Stomach (tissue), 9 donors: ENCODE data around the gene RAB30. TPM values are rescaled to one million over a fixed set of nuclear protein-coding genes. Genes with fewer than 3 reads are reported as not detected.

Source experiments
- DNase-seq, 2 donors: peaks; one replicate each; pipeline versions ENCODE4 v3.0.0 to v3.0.0-alpha.2; 2013 to 2019
- H3K27ac ChIP-seq, 5 donors: fragments of 200-600 bp in 4 of 5; sonication (generic) in 4 of 5; one replicate each; pipeline ENCODE4 v1.5.1; 2013 to 2019; ENCODE audit warnings: mild to moderate bottlenecking in 1 of 5, moderate library complexity in 1 of 5
- H3K27me3 ChIP-seq, 3 donors: fragments of 200-600 bp; sonication (generic); one replicate each; pipeline ENCODE4 v1.5.1; 2017 to 2019; ENCODE audit warnings: mixed run types in 1 of 3
- H3K36me3 ChIP-seq, 4 donors: fragments of 200-600 bp; sonication (generic); 1 replicate in 3 of 4; 2 replicates in 1 of 4; pipeline ENCODE4 v1.5.1; 2016 to 2019
- H3K4me1 ChIP-seq, 4 donors: fragments of 200-600 bp; sonication (generic); one replicate each; pipeline ENCODE4 v1.5.1; 2016 to 2019
- H3K4me3 ChIP-seq, 4 donors: fragments of 200-600 bp; sonication (generic) in 3 of 4; one replicate each; pipeline ENCODE4 v1.5.1; 2016 to 2019; ENCODE audit warnings: mild to moderate bottlenecking in 1 of 4
- H3K9me3 ChIP-seq, 4 donors: fragments of 200-600 bp; sonication (generic); one replicate each; pipeline ENCODE4 v1.5.1; 2016 to 2019
- EP300 ChIP-seq: sonication (generic); formaldehyde crosslinking; IDR thresholded peaks from one replicate; pipeline ENCODE4 v1.6.1; 2017; ENCODE audit warnings: antibody characterized with exemption
- POLR2A ChIP-seq, 4 donors: fragments of 450-650 bp; IDR thresholded peaks; one replicate each; pipeline ENCODE4 v1.6.1; 2016; ENCODE audit warnings: antibody characterized with exemption in 4 of 4, control low read depth in 2 of 4, mild to moderate bottlenecking in 1 of 4, moderate library complexity in 1 of 4
- POLR2AphosphoS5 ChIP-seq, 3 donors: sonication (generic); formaldehyde crosslinking; IDR thresholded peaks; one replicate each; pipeline ENCODE4 v1.6.1; 2016; ENCODE audit warnings: antibody characterized with exemption in 3 of 3
- WGBS, 5 donors: extraction: QIAGEN DNeasy Blood & Tissue Kit in 3 of 5; methylation state at CpG; one replicate each; pipeline versions ENCODE4 v1.1.5 to v1.1.7; 2013 to 2018; 5-methylcytosine and 5-hydroxymethylcytosine counted together
- intact Hi-C: fragments of 100-400 bp; cut with DNase I; formaldehyde crosslinking; loops from one replicate; pipeline ENCODE4 v1.15.1; 2023; ENCODE audit warnings: low total_unique reads
- polyA plus RNA-seq, 3 donors: library from polyadenylated mRNA; stranded (reverse); fragments of 200-250 nt; gene quantifications; one replicate each; pipeline ENCODE4 v1.2.3, GENCODE V29; 2013
- total RNA-seq, 5 donors: library from RNA; depleted of rRNA; stranded (reverse); fragments of >200 nt; gene quantifications; one replicate each; pipeline versions ENCODE4 v1.1.0 to v1.2.3, GENCODE V29; 2014 to 2016
- TF ChIP-seq, protein P1 (sequence below), 7 experiments: fragments of 450-650 bp in 4 of 7; fragments of 200-600 bp in 3 of 7; sonication (generic) in 3 of 7; IDR thresholded peaks; one replicate each; pipeline ENCODE4 v1.5.1; 2016 to 2019; ENCODE audit warnings: antibody characterized with exemption in 7 of 7, control low read depth in 2 of 7, mild to moderate bottlenecking in 1 of 7
- donor health status: healthy with polysubstance abuse.
- donor health status: Bipolar disorder and iron deficiency.
- donor health status: healthy.

RAB30 gene
- total and polyA plus RNA-seq, 8 donors: 0.29 to 14.0 (median 3.1) TPM

DNA sequence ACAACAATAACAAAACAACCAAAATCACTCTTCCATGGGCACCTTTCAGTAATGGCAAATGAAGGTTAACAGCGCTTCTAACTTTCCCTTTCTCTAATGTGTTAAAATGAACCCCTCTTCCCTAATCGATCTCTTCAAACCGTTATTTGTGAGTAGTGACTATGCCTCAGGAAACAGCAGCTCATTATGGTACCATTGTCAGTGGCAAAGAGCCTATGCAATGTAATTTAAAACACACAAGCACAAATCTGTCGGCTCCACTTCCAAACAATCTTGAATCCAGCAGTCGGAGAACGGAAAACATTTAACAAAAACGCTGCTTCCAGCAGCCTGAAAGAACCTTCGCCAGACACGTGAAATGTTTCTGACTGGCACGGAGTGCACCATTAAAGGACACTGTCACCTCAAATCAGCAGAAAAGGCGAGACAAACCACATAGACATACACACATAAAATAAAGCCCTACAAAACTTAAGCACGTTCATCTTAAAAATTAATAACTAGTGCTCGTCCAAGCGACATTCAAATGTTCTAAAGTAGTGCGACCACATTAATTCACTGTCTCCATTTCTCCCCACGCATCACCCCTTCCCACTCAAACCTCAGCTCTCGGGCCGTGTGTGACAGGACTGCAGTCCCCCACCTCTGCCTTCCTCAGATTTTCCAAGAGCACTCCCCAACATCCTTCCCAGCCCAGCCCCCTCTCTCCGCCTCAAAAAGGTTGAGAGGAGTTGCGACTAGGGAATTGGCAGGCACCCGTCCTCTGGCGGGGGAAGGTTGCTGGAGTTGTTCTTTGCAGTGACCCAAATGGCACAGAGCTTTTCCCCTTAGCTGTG, 748 bp downstream of the RAB30 start:
- no peaks in the 10 kb centered on the region for H3K27me3 ChIP-seq
- no peak for TF ChIP-seq EP300
- TF ChIP-seq, protein P1, sequence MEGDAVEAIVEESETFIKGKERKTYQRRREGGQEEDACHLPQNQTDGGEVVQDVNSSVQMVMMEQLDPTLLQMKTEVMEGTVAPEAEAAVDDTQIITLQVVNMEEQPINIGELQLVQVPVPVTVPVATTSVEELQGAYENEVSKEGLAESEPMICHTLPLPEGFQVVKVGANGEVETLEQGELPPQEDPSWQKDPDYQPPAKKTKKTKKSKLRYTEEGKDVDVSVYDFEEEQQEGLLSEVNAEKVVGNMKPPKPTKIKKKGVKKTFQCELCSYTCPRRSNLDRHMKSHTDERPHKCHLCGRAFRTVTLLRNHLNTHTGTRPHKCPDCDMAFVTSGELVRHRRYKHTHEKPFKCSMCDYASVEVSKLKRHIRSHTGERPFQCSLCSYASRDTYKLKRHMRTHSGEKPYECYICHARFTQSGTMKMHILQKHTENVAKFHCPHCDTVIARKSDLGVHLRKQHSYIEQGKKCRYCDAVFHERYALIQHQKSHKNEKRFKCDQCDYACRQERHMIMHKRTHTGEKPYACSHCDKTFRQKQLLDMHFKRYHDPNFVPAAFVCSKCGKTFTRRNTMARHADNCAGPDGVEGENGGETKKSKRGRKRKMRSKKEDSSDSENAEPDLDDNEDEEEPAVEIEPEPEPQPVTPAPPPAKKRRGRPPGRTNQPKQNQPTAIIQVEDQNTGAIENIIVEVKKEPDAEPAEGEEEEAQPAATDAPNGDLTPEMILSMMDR (IDR thresholded peaks at IDR 0.05): peak in 1 of 7 experiments; percentile 10
- peak overlapping the region; percentile 62 to 79 (median 68) for H3K4me3 ChIP-seq
- 0 to 1% (median 1%) methylated on average over 22 of the region's 22 CpGs for WGBS, 5 donors
- intact Hi-C loops: loop anchor here (10.0 kb wide), 1 partner anchor 84 kb away; the partner anchor contains the start of gene PCF11
- DNase-seq: peak in 1 of 2 donors; percentile 79
- H3K9me3 ChIP-seq: no peaks in the 10 kb centered on the region
- H3K36me3 ChIP-seq: peaks cover 0 to 15% (median 7%) of the 10 kb centered on the region in 4 donors
- H3K4me1 ChIP-seq: peaks cover 14 to 70% (median 38%) of the 10 kb centered on the region in 4 donors
- H3K27ac ChIP-seq: peak overlapping the region; percentile 76 to 97 (median 95)

DNA sequence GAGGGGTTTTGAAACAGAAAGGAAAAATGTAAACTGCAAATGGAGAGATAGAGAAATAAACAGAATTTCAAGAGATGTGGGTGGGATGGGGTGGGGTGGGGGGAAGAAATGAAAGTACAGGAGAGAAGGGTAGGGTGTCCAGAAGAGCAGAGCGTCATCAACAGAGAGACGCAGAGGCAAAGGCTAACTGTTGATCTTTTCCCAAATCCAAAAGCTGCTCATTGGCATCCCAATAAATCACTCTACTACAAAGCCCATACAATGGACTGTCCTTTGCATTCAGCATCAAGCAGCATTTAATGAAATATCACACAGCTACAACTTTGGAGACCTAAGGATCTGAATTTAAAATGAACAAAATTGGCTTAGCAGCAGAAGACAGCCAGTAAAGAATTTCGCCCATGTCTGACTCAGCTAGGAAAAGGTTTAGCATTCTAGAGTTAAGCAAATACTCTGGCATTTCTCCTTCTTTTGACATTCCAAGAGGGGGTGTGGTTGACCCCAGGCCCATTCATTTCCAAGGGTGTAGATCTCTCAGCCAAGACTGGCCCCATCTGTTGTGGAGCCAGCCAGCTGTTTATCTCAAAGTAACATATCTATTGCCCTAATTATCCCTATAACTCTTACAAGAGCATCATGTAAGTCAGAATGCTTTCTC, 1.5 kb downstream of the RAB30 start:
- peak overlapping the region; percentile 62 to 79 (median 68) for H3K4me3 ChIP-seq
- TF ChIP-seq POLR2AphosphoS5 (IDR thresholded peaks at IDR 0.05): no peak
- TF ChIP-seq, protein P1 (IDR thresholded peaks at IDR 0.05): no peak
- no peak for TF ChIP-seq EP300
- no peak for TF ChIP-seq POLR2A (IDR thresholded peaks at IDR 0.05)
- peaks cover 0 to 14% (median 6%) of the 10 kb centered on the region in 4 donors for H3K36me3 ChIP-seq
- peaks cover 14 to 62% (median 38%) of the 10 kb centered on the region in 4 donors for H3K4me1 ChIP-seq
- H3K27ac ChIP-seq: peak overlapping the region in 4 of 5 donors; percentile 94 to 97 (median 95)
- H3K9me3 ChIP-seq: no peaks in the 10 kb centered on the region
- H3K27me3 ChIP-seq: no peaks in the 10 kb centered on the region
- intact Hi-C loops: loop anchor here (10.0 kb wide), 1 partner anchor 85 kb away; the partner anchor contains the start of gene PCF11
- 41 to 49% (median 47%) methylated on average over 3 of the region's 3 CpGs for WGBS, 5 donors
- DNase-seq: peak in 1 of 2 donors; percentile 67

DNA sequence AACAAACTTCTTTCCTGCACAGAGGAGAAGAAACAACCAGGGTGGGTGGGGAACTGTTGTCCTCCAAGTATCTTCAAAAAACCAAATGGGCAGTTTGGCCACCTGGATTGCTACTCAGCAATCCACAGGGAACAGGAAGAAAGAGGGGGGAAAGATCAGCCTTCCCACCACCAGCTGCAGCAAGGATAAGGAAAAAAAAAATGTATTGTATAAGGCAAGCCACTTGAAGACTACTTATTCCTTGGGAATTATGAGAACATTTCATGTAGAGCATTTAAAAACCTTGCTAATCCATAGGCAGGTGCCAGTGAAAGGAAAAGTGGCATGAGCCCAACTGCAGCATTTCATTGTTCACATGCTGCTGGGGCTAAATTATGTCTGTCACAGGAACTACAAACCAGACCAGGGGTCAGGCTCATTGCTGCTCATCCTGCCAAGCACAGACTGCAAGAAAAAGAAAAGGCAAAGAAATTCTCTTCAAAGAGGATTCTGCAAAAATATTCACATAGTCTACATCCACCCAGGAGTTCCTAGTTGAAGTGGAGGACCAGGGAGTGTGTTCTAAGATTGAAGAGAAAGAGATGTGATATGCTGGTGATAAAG, 2.2 kb downstream of the RAB30 start:
- DNase-seq: peak in 1 of 2 donors; percentile 28
- Histone ChIP-seq H3K27ac (peak overlapping the region in 3 of 5 donors; percentile 5 to 95 (median 94)), H3K4me1 (peaks cover 14 to 58% (median 35%) of the 10 kb centered on the region in 4 donors), H3K36me3 (peaks cover 0 to 8% (median 3%) of the 10 kb centered on the region in 4 donors), H3K9me3 (no peaks in the 10 kb centered on the region), H3K4me3 (peak overlapping the region in 2 of 4 donors; percentile 74 to 79), H3K27me3 (no peaks in the 10 kb centered on the region)
- TF ChIP-seq POLR2AphosphoS5 (IDR thresholded peaks at IDR 0.05) (no peak), EP300 (no peak), POLR2A (IDR thresholded peaks at IDR 0.05) (no peak)
- TF ChIP-seq, protein P1 (IDR thresholded peaks at IDR 0.05): no peak
- intact Hi-C loops: loop anchor here (10.0 kb wide), 1 partner anchor 85 kb away; the partner anchor contains the start of gene PCF11

DNA sequence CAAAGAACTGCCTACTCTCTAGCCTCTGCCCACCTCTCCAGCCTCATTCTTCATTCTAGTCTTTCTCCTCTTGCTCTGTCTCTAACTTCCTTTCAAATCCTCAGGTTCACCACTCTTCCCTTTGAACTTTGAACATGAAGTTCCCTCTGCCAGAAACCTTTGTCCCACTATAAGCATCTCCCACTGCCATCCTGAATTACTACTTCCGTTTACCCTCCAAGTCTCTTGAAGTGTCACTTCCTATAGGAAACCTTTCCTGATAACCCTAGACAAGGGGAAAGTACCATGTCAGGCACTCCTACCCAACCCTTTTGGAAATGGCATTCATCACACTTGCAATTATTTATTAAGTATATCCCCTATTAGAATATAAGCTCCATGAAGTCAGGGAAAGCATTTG, 3.1 kb downstream of the RAB30 start:
- 43 to 82% (median 62%) methylated on average over 1 of the region's 1 CpG for WGBS, 5 donors
- H3K27ac ChIP-seq: no peak overlapping the region
- peaks cover 10 to 58% (median 37%) of the 10 kb centered on the region in 4 donors for H3K4me1 ChIP-seq
- TF ChIP-seq POLR2AphosphoS5 (IDR thresholded peaks at IDR 0.05): no peak
- no peak for TF ChIP-seq EP300
- no peak for TF ChIP-seq POLR2A (IDR thresholded peaks at IDR 0.05)
- TF ChIP-seq, protein P1 (IDR thresholded peaks at IDR 0.05): no peak
- H3K9me3 ChIP-seq: no peaks in the 10 kb centered on the region
- H3K36me3 ChIP-seq: no peaks in the 10 kb centered on the region
- no peak for DNase-seq
- H3K27me3 ChIP-seq: no peaks in the 10 kb centered on the region
- no peak overlapping the region for H3K4me3 ChIP-seq
- intact Hi-C loops: no loop called here
